Measurements from ENCODE around the gene LRSAM1.

LRSAM1 gene

GRCh38 chr9:127423476-127423933, 27.8 kb upstream of the LRSAM1 start:
- Histone ChIP-seq H3K9ac (ENCODE audit: low read length) (peak overlapping the region; percentile 93), H2AFZ (ENCODE audit: low read depth, low read length, severe bottlenecking) (peak overlapping the region; percentile 90), H3K36me3 (ENCODE audit: low read length) (no peaks in the 10 kb centered on the region), H3K79me2 (ENCODE audit: insufficient read depth, low read length) (peaks cover 39% of the 10 kb centered on the region), H3F3A (ENCODE audit: insufficient read depth) (no peaks in the 10 kb centered on the region), H3K9me2 (replicated peaks; ENCODE audit: insufficient read depth, low read length) (no peaks in the 10 kb centered on the region), H4K20me1 (ENCODE audit: low read depth, low read length) (no peaks in the 10 kb centered on the region), H3K27ac (ENCODE audit: low read depth, low read length) (peak overlapping the region; percentile 58), H3K27me3 (ENCODE audit: low read length) (no peaks in the 10 kb centered on the region), H3K9me3 (ENCODE audit: insufficient read depth, low read length) (no peaks in the 10 kb centered on the region), H3K4me2 (ENCODE audit: low read depth, low read length, poor library complexity, severe bottlenecking) (peak overlapping the region; percentile 84), H3K4me3 (ENCODE audit: insufficient read depth, low read length, poor library complexity, severe bottlenecking) (peak overlapping the region; percentile 64)
- no peak for TF ChIP-seq EZH2phosphoT487 (conservative IDR thresholded peaks at IDR 0.05; ENCODE audit: low read length)
- TF ChIP-seq CTCF (IDR thresholded peaks at IDR 0.05; ENCODE audit: insufficient read depth, low read length, poor library complexity, severe bottlenecking) = no peak

GRCh38 chr9:127423934-127424675, 27.2 kb upstream of the LRSAM1 start, which contains the start of gene ZNF79:
Gene ZNF79, plus strand, starts transcription at chr9:127424382. Its CDS starts 406 bp downstream, at chr9:127424788.
- no peak for TF ChIP-seq EZH2phosphoT487 (conservative IDR thresholded peaks at IDR 0.05; ENCODE audit: low read length)
- TF ChIP-seq CTCF (IDR thresholded peaks at IDR 0.05; ENCODE audit: insufficient read depth, low read length, poor library complexity, severe bottlenecking) = no peak
- peak within 1 kb of the TSS; percentile 90 for H2AFZ ChIP-seq (ENCODE audit: low read depth, low read length, severe bottlenecking)

GRCh38 chr9:127424676-127424999, 26.7 kb upstream of the LRSAM1 start:
- Histone ChIP-seq H3K9me3 (ENCODE audit: insufficient read depth, low read length) (no peaks in the 10 kb centered on the region), H3K27me3 (ENCODE audit: low read length) (no peaks in the 10 kb centered on the region), H4K20me1 (ENCODE audit: low read depth, low read length) (no peaks in the 10 kb centered on the region), H3K79me2 (ENCODE audit: insufficient read depth, low read length) (peaks cover 39% of the 10 kb centered on the region), H3K4me3 (ENCODE audit: insufficient read depth, low read length, poor library complexity, severe bottlenecking) (peak overlapping the region; percentile 64), H2AFZ (ENCODE audit: low read depth, low read length, severe bottlenecking) (peak overlapping the region; percentile 90), H3F3A (ENCODE audit: insufficient read depth) (no peaks in the 10 kb centered on the region), H3K9me2 (replicated peaks; ENCODE audit: insufficient read depth, low read length) (no peaks in the 10 kb centered on the region), H3K9ac (ENCODE audit: low read length) (peak overlapping the region; percentile 93), H3K36me3 (ENCODE audit: low read length) (no peaks in the 10 kb centered on the region), H3K4me2 (ENCODE audit: low read depth, low read length, poor library complexity, severe bottlenecking) (peak overlapping the region; percentile 84), H3K27ac (ENCODE audit: low read depth, low read length) (peak overlapping the region; percentile 58; the same call in 1 of the 2 replicates)
- TF ChIP-seq CTCF (IDR thresholded peaks at IDR 0.05; ENCODE audit: insufficient read depth, low read length, poor library complexity, severe bottlenecking) (no peak), EZH2phosphoT487 (conservative IDR thresholded peaks at IDR 0.05; ENCODE audit: low read length) (no peak)

More at GRCh38 chr9:127423934-127424675, 27.2 kb upstream of the LRSAM1 start, which contains the start of gene ZNF79:
- Histone ChIP-seq H3K9me2 (replicated peaks; ENCODE audit: insufficient read depth, low read length) (no peaks in the 10 kb centered on the region), H3K27ac (ENCODE audit: low read depth, low read length) (peak within 1 kb of the TSS; percentile 58), H3F3A (ENCODE audit: insufficient read depth) (no peaks in the 10 kb centered on the region), H3K79me2 (ENCODE audit: insufficient read depth, low read length) (peaks cover 39% of the 10 kb centered on the region), H4K20me1 (ENCODE audit: low read depth, low read length) (no peaks in the 10 kb centered on the region), H3K36me3 (ENCODE audit: low read length) (no peaks in the 10 kb centered on the region), H3K27me3 (ENCODE audit: low read length) (no peaks in the 10 kb centered on the region), H3K4me3 (ENCODE audit: insufficient read depth, low read length, poor library complexity, severe bottlenecking) (peak within 1 kb of the TSS; percentile 64), H3K9me3 (ENCODE audit: insufficient read depth, low read length) (no peaks in the 10 kb centered on the region), H3K4me2 (ENCODE audit: low read depth, low read length, poor library complexity, severe bottlenecking) (peak within 1 kb of the TSS; percentile 84), H3K9ac (ENCODE audit: low read length) (peak within 1 kb of the TSS; percentile 93)

Data from SU-DHL-6 (cell line).